GM19467 (cell line): Measurements from ENCODE around the gene NAT16.
"Not testable (repeated sequence)": the region's sequence is repeated elsewhere in the genome, so short reads cannot be mapped to it uniquely, and the experiment has no call there.

Source experiments
- ATAC-seq: cut with Tn5 transposase; IDR thresholded peaks from one replicate; pipeline ENCODE4 v1.9.1; 2021; ENCODE audit warnings: mild to moderate bottlenecking, moderate library complexity; ENCODE audit not compliant: unreplicated experiment

Gene NAT16

GRCh38 chr7:101180130-101180755 is at the start of gene NAT16:
Gene NAT16, minus strand, starts transcription at chr7:101180293. Its CDS starts 5,486 bp downstream, at chr7:101174807.
- no peak for ATAC-seq

- no peak for ATAC-seq
Observed at GRCh38 chr7:101226721-101227120, 46.6 kb upstream of the NAT16 start.

- ATAC-seq, result no peak
Observed at GRCh38 chr7:101225650-101226049, 45.6 kb upstream of the NAT16 start.

- ATAC-seq, result no peak
Observed at GRCh38 chr7:101223528-101223927, 43.4 kb upstream of the NAT16 start.

- no peak for ATAC-seq
Observed at GRCh38 chr7:101222275-101222830, 42.3 kb upstream of the NAT16 start.

GRCh38 chr7:101220295-101220694 is 40.2 kb upstream of the NAT16 start:
- no peak for ATAC-seq

- ATAC-seq, result no peak
Observed at GRCh38 chr7:101218236-101219125, 38.4 kb upstream of the NAT16 start.

- ATAC-seq, result peak; percentile 59
Observed at GRCh38 chr7:101217388-101218235, 37.5 kb upstream of the NAT16 start, which contains the start of the genes PLOD3 and ZNHIT1. Gene PLOD3, minus strand, starts transcription at chr7:101217581. Its CDS starts 307 bp downstream, at chr7:101217274. Gene ZNHIT1, plus strand, starts transcription at chr7:101218165. Its CDS starts 31 bp downstream, at chr7:101218196.

GRCh38 chr7:101216860-101217387 is 36.8 kb upstream of the NAT16 start:
- ATAC-seq, result peak; percentile 5

GRCh38 chr7:101216001-101216859 is 36.1 kb upstream of the NAT16 start:
- no peak for ATAC-seq

GRCh38 chr7:101212014-101212413 is 31.9 kb upstream of the NAT16 start:
- no peak for ATAC-seq

- ATAC-seq, result no peak
Observed at GRCh38 chr7:101211501-101211900, 31.4 kb upstream of the NAT16 start.

GRCh38 chr7:101210143-101210542 is 30.1 kb upstream of the NAT16 start:
- no peak for ATAC-seq

GRCh38 chr7:101208794-101209193 is 28.7 kb upstream of the NAT16 start:
- no peak for ATAC-seq

GRCh38 chr7:101207459-101207858 is 27.4 kb upstream of the NAT16 start:
- no peak for ATAC-seq

GRCh38 chr7:101206665-101207042 is 26.6 kb upstream of the NAT16 start:
- no peak for ATAC-seq

- ATAC-seq, result no peak
Observed at GRCh38 chr7:101205901-101206664, 26.0 kb upstream of the NAT16 start.

- not testable (repeated sequence) for ATAC-seq
Observed at GRCh38 chr7:101203740-101204738, 23.9 kb upstream of the NAT16 start.
